WTC11 (cell line): Measurements from ENCODE around the gene ADIPOR1. TPM values are rescaled to one million over a fixed set of nuclear protein-coding genes. Genes with fewer than 3 reads are reported as not detected.

Experiments
- ATAC-seq: fragments of 200-7000 bp; cut with Tn5 transposase; 2 replicates; pipeline ENCODE4 v1.10.0; 2021; ENCODE audit warnings: mild to moderate bottlenecking, moderate library complexity
- CTCF ChIA-PET: fragments of 300-600 bp; sonication (Branson Sonifier 250); formaldehyde crosslinking; loops from one replicate; lab custom pipeline; 2021; ENCODE audit warnings: antibody characterized with exemption; lab: Charles Lee
- POLR2A ChIA-PET: fragments of 350-600 bp; sonication (Branson Sonifier 250); formaldehyde crosslinking; loops from one replicate; lab custom pipeline; 2021; ENCODE audit warnings: antibody characterized with exemption; lab: Charles Lee
- DNase-seq: peaks from one replicate; pipeline ENCODE4 v3.0.0; 2021; ENCODE audit warnings: low spot score
- H3K27ac Mint-ChIP-seq: 2 replicates; pipeline ENCODE4 v1.8.0; 2021; ENCODE audit warnings: mixed read lengths
- H3K27me3 Mint-ChIP-seq: 2 replicates; pipeline ENCODE4 v1.8.0; 2021; ENCODE audit warnings: low read depth, mild to moderate bottlenecking, moderate library complexity, mixed read lengths
- H3K36me3 Mint-ChIP-seq: 2 replicates; pipeline ENCODE4 v1.8.0; 2021; ENCODE audit warnings: mixed read lengths
- H3K4me1 Mint-ChIP-seq: 2 replicates; pipeline ENCODE4 v1.8.0; 2022; ENCODE audit warnings: mixed read lengths
- H3K4me3 Mint-ChIP-seq: 2 replicates; pipeline ENCODE4 v1.8.0; 2021; ENCODE audit warnings: mild to moderate bottlenecking, moderate library complexity, mixed read lengths
- H3K9me3 Mint-ChIP-seq: 2 replicates; pipeline ENCODE4 v1.8.0; 2021; ENCODE audit warnings: mixed read lengths
- CBFB ChIP-seq: sonication (generic); formaldehyde crosslinking; IDR thresholded peaks from 2 replicates; pipeline ENCODE4 v1.8.1; 2022; ENCODE audit warnings: mild to moderate bottlenecking, low read depth, missing genetic modification reagents
- GTF2I ChIP-seq: fragments of 250-450 bp; sonication (Bioruptor Pico); conservative IDR thresholded peaks from 2 replicates; pipeline ENCODE4 v1.4.0; 2021; ENCODE audit warnings: mild to moderate bottlenecking
- MXD4 ChIP-seq: fragments of 250-450 bp; sonication (Bioruptor Pico); IDR thresholded peaks from 2 replicates; pipeline ENCODE4 v1.8.0; 2021; ENCODE audit warnings: mild to moderate bottlenecking, moderate library complexity, borderline replicate concordance
- MYBL2 ChIP-seq: sonication (generic); formaldehyde crosslinking; IDR thresholded peaks from 2 replicates; pipeline ENCODE4 v1.8.1; 2023; ENCODE audit warnings: mild to moderate bottlenecking, moderate library complexity, missing genetic modification reagents
- NFE2L1 ChIP-seq: sonication (generic); formaldehyde crosslinking; IDR thresholded peaks from 2 replicates; pipeline ENCODE4 v1.8.1; 2023; ENCODE audit warnings: missing genetic modification reagents
- NR3C1 ChIP-seq: sonication (generic); formaldehyde crosslinking; conservative IDR thresholded peaks from 2 replicates; pipeline ENCODE4 v1.8.1; 2023; ENCODE audit warnings: low read depth, mild to moderate bottlenecking, missing genetic modification reagents
- OVOL2 ChIP-seq: fragments of 250-450 bp; sonication (Bioruptor Pico); IDR thresholded peaks from 2 replicates; pipeline ENCODE4 v1.9.0; 2021; ENCODE audit warnings: mild to moderate bottlenecking, borderline replicate concordance
- RELA ChIP-seq: sonication (generic); formaldehyde crosslinking; IDR thresholded peaks from 2 replicates; pipeline ENCODE4 v1.8.1; 2022; ENCODE audit warnings: missing genetic modification reagents, mild to moderate bottlenecking, borderline replicate concordance
- ZNF416 ChIP-seq: fragments of 250-450 bp; sonication (Bioruptor Pico); IDR thresholded peaks from 2 replicates; pipeline ENCODE4 v1.9.0; 2021; ENCODE audit warnings: mild to moderate bottlenecking, inconsistent platforms
- ZNF671 ChIP-seq: fragments of 250-450 bp; sonication (Bioruptor Pico); IDR thresholded peaks from 2 replicates; pipeline ENCODE4 v1.8.0; 2021; ENCODE audit warnings: mild to moderate bottlenecking
- total RNA-seq: library from RNA; stranded (reverse); gene quantifications from 3 replicates; pipeline ENCODE4 v1.2.3, GENCODE V29; 2021
- TF ChIP-seq, protein P1 (sequence below): fragments of 250-450 bp; sonication (Bioruptor Pico); IDR thresholded peaks from 2 replicates; pipeline ENCODE4 v2.1.2; 2022; ENCODE audit warnings: mild to moderate bottlenecking, moderate library complexity
- TF ChIP-seq, protein P2 (sequence below): sonication (generic); formaldehyde crosslinking; IDR thresholded peaks from 2 replicates; pipeline ENCODE4 v1.8.0; 2023; ENCODE audit warnings: mild to moderate bottlenecking, missing genetic modification reagents
- TF ChIP-seq, protein P3 (sequence below): fragments of 250-450 bp; sonication (Bioruptor Pico); IDR thresholded peaks from 2 replicates; pipeline ENCODE4 v1.9.0; 2021; ENCODE audit warnings: mild to moderate bottlenecking
- TF ChIP-seq, protein P4 (sequence below): sonication (generic); formaldehyde crosslinking; IDR thresholded peaks from 2 replicates; pipeline ENCODE4 v1.8.1; 2023; ENCODE audit warnings: mild to moderate bottlenecking, missing genetic modification reagents
- TF ChIP-seq, protein P5 (sequence below): sonication (generic); formaldehyde crosslinking; IDR thresholded peaks from 2 replicates; pipeline ENCODE4 v1.8.1; 2022; ENCODE audit warnings: low read depth, mild to moderate bottlenecking, moderate library complexity, missing genetic modification reagents, borderline replicate concordance
- TF ChIP-seq, protein P6 (sequence below): fragments of 250-450 bp; sonication (Bioruptor Pico); IDR thresholded peaks from 2 replicates; pipeline ENCODE4 v1.9.0; 2021; ENCODE audit warnings: moderate library complexity, mild to moderate bottlenecking, inconsistent platforms, borderline replicate concordance

The ADIPOR1 gene
- total RNA-seq, 1 experiment from 2014 or later, result 72.6 TPM

DNA sequence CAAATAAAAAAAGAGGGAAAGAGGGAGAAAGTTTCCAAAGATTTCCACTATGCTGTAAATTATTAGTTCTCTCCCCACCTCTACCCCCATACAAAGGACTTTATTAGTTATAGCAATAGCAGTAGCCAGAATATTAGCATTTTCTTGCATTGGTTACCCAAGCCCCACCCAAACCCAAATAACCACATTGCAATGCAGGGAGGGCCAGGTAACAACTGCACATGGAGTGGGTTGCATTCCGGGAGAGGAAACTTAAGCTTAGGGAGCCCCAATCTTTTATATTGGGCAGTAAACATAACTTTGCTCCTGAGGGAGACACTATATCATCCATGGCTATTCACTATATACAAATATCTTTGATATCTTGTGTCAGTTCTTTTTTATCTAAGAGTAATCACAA, 6.0 kb downstream of the ADIPOR1 start:
- no peaks in the 10 kb centered on the region for H3K9me3 Mint-ChIP-seq
- no peak overlapping the region for H3K27ac Mint-ChIP-seq
- DNase-seq (no peak), ATAC-seq (no peak)
- H3K4me1 Mint-ChIP-seq, result peaks cover 7% of the 10 kb centered on the region
- H3K4me3 Mint-ChIP-seq, result no peak overlapping the region
- TF ChIP-seq ZNF416 (CRISPR knock-in tag), result no peak
- TF ChIP-seq MXD4, result no peak
- TF ChIP-seq, protein P1, sequence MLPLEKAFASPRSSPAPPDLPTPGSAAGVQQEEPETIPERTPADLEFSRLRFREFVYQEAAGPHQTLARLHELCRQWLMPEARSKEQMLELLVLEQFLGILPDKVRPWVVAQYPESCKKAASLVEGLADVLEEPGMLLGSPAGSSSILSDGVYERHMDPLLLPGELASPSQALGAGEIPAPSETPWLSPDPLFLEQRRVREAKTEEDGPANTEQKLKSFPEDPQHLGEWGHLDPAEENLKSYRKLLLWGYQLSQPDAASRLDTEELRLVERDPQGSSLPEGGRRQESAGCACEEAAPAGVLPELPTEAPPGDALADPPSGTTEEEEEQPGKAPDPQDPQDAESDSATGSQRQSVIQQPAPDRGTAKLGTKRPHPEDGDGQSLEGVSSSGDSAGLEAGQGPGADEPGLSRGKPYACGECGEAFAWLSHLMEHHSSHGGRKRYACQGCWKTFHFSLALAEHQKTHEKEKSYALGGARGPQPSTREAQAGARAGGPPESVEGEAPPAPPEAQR (CRISPR knock-in tag), result no peak
- TF ChIP-seq NFE2L1 (CRISPR knock-in tag), result no peak
- TF ChIP-seq NR3C1, result no peak
- TF ChIP-seq, protein P2, sequence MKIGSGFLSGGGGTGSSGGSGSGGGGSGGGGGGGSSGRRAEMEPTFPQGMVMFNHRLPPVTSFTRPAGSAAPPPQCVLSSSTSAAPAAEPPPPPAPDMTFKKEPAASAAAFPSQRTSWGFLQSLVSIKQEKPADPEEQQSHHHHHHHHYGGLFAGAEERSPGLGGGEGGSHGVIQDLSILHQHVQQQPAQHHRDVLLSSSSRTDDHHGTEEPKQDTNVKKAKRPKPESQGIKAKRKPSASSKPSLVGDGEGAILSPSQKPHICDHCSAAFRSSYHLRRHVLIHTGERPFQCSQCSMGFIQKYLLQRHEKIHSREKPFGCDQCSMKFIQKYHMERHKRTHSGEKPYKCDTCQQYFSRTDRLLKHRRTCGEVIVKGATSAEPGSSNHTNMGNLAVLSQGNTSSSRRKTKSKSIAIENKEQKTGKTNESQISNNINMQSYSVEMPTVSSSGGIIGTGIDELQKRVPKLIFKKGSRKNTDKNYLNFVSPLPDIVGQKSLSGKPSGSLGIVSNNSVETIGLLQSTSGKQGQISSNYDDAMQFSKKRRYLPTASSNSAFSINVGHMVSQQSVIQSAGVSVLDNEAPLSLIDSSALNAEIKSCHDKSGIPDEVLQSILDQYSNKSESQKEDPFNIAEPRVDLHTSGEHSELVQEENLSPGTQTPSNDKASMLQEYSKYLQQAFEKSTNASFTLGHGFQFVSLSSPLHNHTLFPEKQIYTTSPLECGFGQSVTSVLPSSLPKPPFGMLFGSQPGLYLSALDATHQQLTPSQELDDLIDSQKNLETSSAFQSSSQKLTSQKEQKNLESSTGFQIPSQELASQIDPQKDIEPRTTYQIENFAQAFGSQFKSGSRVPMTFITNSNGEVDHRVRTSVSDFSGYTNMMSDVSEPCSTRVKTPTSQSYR (CRISPR knock-in tag), result no peak
- no peak for TF ChIP-seq OVOL2
- POLR2A ChIA-PET, result no interaction called here
- CTCF ChIA-PET, result no interaction called here
- H3K27me3 Mint-ChIP-seq, result no peaks in the 10 kb centered on the region
- H3K36me3 Mint-ChIP-seq, result peaks cover 20% of the 10 kb centered on the region

DNA sequence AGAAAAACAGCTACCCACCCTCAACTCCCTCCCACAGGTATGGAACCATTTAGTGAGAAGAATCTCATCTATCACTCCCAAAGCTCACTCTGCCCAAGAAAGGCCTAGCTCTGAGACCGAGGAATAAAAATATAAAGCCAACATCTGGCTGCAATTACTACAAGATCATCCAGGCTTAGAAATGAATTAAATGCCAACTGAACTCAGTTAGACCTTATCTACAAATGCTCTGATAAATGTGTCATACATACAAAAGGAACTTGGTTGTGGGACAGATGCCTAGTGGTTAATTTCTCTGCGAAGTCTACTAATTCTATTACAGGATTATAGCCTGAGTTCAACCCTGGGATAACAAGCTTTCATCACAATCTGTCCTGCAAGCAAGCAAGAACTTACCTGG, 6.7 kb downstream of the ADIPOR1 start:
- H3K4me1 Mint-ChIP-seq, result peaks cover 4% of the 10 kb centered on the region
- ChIA-PET POLR2A (interaction anchor here (1.0 kb wide), 1 partner anchor 53 kb away, joined by 3 read pairs; no protein-coding TSS in a partner anchor), CTCF (no interaction called here)
- H3K4me3 Mint-ChIP-seq, result no peak overlapping the region
- H3K27me3 Mint-ChIP-seq, result no peaks in the 10 kb centered on the region
- H3K36me3 Mint-ChIP-seq, result peaks cover 21% of the 10 kb centered on the region
- no peaks in the 10 kb centered on the region for H3K9me3 Mint-ChIP-seq
- H3K27ac Mint-ChIP-seq, result no peak overlapping the region
- DNase-seq (no peak), ATAC-seq (no peak)
- no peak for TF ChIP-seq MYBL2 (CRISPR knock-in tag)

DNA sequence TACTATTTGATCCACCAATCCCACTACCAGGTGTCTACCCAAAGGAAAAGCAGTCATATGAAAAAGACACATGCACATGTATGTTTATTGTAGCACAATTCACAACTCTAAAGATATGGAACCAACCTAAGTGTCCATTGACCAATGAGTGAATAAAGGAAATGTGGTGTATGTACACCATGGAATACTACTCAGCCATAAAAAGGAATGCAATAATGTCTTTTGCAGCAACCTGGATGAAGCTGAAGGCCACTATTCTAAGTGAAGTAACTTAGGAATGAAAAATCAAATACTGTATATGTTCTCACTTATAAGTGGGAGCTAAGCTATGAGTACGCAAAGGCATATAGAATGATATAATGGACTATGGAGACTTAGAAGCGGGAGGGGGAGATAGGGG, 12.6 kb downstream of the ADIPOR1 start:
- no peaks in the 10 kb centered on the region for H3K27me3 Mint-ChIP-seq
- no peak overlapping the region for H3K4me3 Mint-ChIP-seq
- H3K4me1 Mint-ChIP-seq, result no peaks in the 10 kb centered on the region
- ChIA-PET CTCF (no interaction called here), POLR2A (no interaction called here)
- ATAC-seq (no peak), DNase-seq (no peak)
- no peaks in the 10 kb centered on the region for H3K9me3 Mint-ChIP-seq
- peaks cover 67% of the 10 kb centered on the region for H3K36me3 Mint-ChIP-seq
- TF ChIP-seq, protein P3, sequence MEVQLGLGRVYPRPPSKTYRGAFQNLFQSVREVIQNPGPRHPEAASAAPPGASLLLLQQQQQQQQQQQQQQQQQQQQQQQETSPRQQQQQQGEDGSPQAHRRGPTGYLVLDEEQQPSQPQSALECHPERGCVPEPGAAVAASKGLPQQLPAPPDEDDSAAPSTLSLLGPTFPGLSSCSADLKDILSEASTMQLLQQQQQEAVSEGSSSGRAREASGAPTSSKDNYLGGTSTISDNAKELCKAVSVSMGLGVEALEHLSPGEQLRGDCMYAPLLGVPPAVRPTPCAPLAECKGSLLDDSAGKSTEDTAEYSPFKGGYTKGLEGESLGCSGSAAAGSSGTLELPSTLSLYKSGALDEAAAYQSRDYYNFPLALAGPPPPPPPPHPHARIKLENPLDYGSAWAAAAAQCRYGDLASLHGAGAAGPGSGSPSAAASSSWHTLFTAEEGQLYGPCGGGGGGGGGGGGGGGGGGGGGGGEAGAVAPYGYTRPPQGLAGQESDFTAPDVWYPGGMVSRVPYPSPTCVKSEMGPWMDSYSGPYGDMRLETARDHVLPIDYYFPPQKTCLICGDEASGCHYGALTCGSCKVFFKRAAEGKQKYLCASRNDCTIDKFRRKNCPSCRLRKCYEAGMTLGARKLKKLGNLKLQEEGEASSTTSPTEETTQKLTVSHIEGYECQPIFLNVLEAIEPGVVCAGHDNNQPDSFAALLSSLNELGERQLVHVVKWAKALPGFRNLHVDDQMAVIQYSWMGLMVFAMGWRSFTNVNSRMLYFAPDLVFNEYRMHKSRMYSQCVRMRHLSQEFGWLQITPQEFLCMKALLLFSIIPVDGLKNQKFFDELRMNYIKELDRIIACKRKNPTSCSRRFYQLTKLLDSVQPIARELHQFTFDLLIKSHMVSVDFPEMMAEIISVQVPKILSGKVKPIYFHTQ, result no peak
- TF ChIP-seq CBFB, result no peak
- no peak overlapping the region for H3K27ac Mint-ChIP-seq

DNA sequence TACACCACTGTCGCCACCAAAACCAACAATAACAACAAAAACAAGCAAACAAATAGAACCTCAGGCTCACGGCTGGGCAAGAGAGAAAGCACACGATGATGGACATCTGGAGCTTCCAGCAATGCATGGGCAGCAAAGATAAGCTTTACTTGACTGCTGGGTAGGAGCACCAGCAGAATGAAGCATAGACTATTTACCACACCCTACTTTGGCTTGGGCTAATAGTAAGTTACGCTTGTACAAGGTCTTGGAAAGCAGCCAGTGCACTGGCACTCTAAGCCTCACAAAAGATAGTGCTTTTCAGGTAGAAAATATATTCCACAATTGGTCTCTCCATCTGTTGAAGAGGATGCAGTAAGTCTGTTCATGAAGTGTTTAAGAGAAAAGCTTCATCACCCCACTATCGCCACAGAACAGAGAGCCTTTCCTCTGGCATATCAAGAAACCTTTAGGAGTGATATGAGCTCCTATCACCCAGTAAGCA, 13.6 kb downstream of the ADIPOR1 start:
- H3K36me3 Mint-ChIP-seq, result peaks cover 63% of the 10 kb centered on the region
- H3K4me1 Mint-ChIP-seq, result no peaks in the 10 kb centered on the region
- H3K27ac Mint-ChIP-seq, result no peak overlapping the region

More for the DNA sequence above, 13.6 kb downstream of the ADIPOR1 start:
- CTCF ChIA-PET, result interaction anchor here (1.0 kb wide), 1 partner anchor 16 kb away, joined by 3 read pairs; no protein-coding TSS in a partner anchor
- ATAC-seq (no peak), DNase-seq (no peak)
- no peak overlapping the region for H3K4me3 Mint-ChIP-seq
- POLR2A ChIA-PET, result no interaction called here
- H3K27me3 Mint-ChIP-seq, result no peaks in the 10 kb centered on the region
- H3K9me3 Mint-ChIP-seq, result no peaks in the 10 kb centered on the region
- TF ChIP-seq, protein P4, sequence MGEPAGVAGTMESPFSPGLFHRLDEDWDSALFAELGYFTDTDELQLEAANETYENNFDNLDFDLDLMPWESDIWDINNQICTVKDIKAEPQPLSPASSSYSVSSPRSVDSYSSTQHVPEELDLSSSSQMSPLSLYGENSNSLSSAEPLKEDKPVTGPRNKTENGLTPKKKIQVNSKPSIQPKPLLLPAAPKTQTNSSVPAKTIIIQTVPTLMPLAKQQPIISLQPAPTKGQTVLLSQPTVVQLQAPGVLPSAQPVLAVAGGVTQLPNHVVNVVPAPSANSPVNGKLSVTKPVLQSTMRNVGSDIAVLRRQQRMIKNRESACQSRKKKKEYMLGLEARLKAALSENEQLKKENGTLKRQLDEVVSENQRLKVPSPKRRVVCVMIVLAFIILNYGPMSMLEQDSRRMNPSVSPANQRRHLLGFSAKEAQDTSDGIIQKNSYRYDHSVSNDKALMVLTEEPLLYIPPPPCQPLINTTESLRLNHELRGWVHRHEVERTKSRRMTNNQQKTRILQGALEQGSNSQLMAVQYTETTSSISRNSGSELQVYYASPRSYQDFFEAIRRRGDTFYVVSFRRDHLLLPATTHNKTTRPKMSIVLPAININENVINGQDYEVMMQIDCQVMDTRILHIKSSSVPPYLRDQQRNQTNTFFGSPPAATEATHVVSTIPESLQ, result no peak
- TF ChIP-seq GTF2I (CRISPR knock-in tag) (no peak), RELA (CRISPR knock-in tag) (no peak), ZNF671 (CRISPR knock-in tag) (no peak)
- TF ChIP-seq, protein P5, sequence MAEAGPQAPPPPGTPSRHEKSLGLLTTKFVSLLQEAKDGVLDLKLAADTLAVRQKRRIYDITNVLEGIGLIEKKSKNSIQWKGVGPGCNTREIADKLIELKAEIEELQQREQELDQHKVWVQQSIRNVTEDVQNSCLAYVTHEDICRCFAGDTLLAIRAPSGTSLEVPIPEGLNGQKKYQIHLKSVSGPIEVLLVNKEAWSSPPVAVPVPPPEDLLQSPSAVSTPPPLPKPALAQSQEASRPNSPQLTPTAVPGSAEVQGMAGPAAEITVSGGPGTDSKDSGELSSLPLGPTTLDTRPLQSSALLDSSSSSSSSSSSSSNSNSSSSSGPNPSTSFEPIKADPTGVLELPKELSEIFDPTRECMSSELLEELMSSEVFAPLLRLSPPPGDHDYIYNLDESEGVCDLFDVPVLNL (CRISPR knock-in tag), result no peak
- TF ChIP-seq, protein P6, sequence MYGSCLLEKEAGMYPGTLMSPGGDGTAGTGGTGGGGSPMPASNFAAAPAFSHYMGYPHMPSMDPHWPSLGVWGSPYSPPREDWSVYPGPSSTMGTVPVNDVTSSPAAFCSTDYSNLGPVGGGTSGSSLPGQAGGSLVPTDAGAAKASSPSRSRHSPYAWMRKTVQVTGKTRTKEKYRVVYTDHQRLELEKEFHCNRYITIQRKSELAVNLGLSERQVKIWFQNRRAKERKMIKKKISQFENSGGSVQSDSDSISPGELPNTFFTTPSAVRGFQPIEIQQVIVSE (CRISPR knock-in tag), result no peak
